Neural cell (in vitro differentiated cells): ENCODE results near the gene DCBLD1. TPM values are rescaled to one million over a fixed set of nuclear protein-coding genes. Genes with fewer than 3 reads are reported as not detected.

Experiments
- H2AFZ ChIP-seq: fragments of 200-600, 300-800 bp; sonication (generic), shearing (Covaris generic); 2 replicates; pipeline ENCODE4 v1.6.0; 2014; ENCODE audit warnings: low read depth, mild to moderate bottlenecking, antibody characterized with exemption, low read length, moderate library complexity
- H3F3A ChIP-seq: fragments of 200-600 bp; shearing (Covaris generic); 2 replicates; pipeline ENCODE4 v1.6.1; 2016; ENCODE audit warnings: mild to moderate bottlenecking, moderate library complexity, mixed read lengths, antibody characterized with exemption, low read length; ENCODE audit not compliant: insufficient read depth, poor library complexity, severe bottlenecking
- H3K27ac ChIP-seq: fragments of 200-600, 300-800 bp; sonication (generic), shearing (Covaris generic); 2 replicates; pipeline ENCODE4 v1.5.1; 2014; ENCODE audit warnings: mild to moderate bottlenecking, low read length, moderate library complexity
- H3K27me3 ChIP-seq: fragments of 300-800, 200-600 bp; sonication (generic), shearing (Covaris generic); 2 replicates; pipeline ENCODE4 v1.6.0; 2014; ENCODE audit warnings: mild to moderate bottlenecking, low read depth, low read length, moderate library complexity; ENCODE audit not compliant: insufficient read depth
- H3K36me3 ChIP-seq: fragments of 300-800, 200-600 bp; sonication (generic), shearing (Covaris generic); 2 replicates; pipeline ENCODE4 v1.5.1; 2014; ENCODE audit warnings: mild to moderate bottlenecking, antibody characterized with exemption, low read length, moderate library complexity; ENCODE audit not compliant: insufficient read depth
- H3K4me2 ChIP-seq: fragments of 300-800, 200-600 bp; sonication (generic), shearing (Covaris generic); 2 replicates; pipeline ENCODE4 v1.6.0; 2014; ENCODE audit warnings: mild to moderate bottlenecking, low read length
- H3K4me3 ChIP-seq: fragments of 300-800, 200-600 bp; sonication (generic), shearing (Covaris generic); 2 replicates; pipeline ENCODE4 v1.5.1; 2014; ENCODE audit warnings: mild to moderate bottlenecking, low read length, moderate library complexity
- H3K79me2 ChIP-seq: fragments of 200-600 bp; shearing (Covaris generic); replicated peaks from 2 replicates; pipeline ENCODE4 v1.6.0; 2014; ENCODE audit warnings: mild to moderate bottlenecking, low read length, moderate library complexity; ENCODE audit not compliant: insufficient read depth
- H3K9ac ChIP-seq: fragments of 300-800, 200-600 bp; sonication (generic), shearing (Covaris generic); 2 replicates; pipeline ENCODE4 v1.6.1; 2016; ENCODE audit warnings: mild to moderate bottlenecking, low read length, mixed read lengths
- H3K9me2 ChIP-seq: fragments of 200-600 bp; shearing (Covaris generic); 2 replicates; pipeline ENCODE4 v1.6.1; 2016; ENCODE audit warnings: mild to moderate bottlenecking, low read length, mixed read lengths; ENCODE audit not compliant: insufficient read depth
- H3K9me3 ChIP-seq: fragments of 200-600, 300-800 bp; sonication (generic), shearing (Covaris generic); 2 replicates; pipeline ENCODE4 v1.6.1; 2016; ENCODE audit warnings: mild to moderate bottlenecking, mixed run types, low read length, moderate library complexity, mixed read lengths
- H4K20me1 ChIP-seq: fragments of 200-600 bp; shearing (Covaris generic); 2 replicates; pipeline ENCODE4 v1.6.1; 2016; ENCODE audit warnings: mild to moderate bottlenecking, mixed run types; ENCODE audit not compliant: insufficient read depth
- CTCF ChIP-seq: fragments of 450-650 bp; IDR thresholded peaks from 2 replicates; pipeline ENCODE4 v1.5.1; 2014; ENCODE audit warnings: antibody characterized with exemption, mild to moderate bottlenecking, moderate library complexity; ENCODE audit not compliant: poor library complexity, severe bottlenecking
- EP300 ChIP-seq: fragments of 450-650 bp; conservative IDR thresholded peaks from 2 replicates; pipeline ENCODE4 v1.6.1; 2014; ENCODE audit warnings: antibody characterized with exemption, mild to moderate bottlenecking, moderate library complexity; ENCODE audit not compliant: poor library complexity, severe bottlenecking
- EZH2 ChIP-seq: fragments of 200-600, 300-800 bp; shearing (Covaris generic), sonication (generic); IDR thresholded peaks from 2 replicates; pipeline ENCODE4 v1.6.1; 2014; ENCODE audit warnings: antibody characterized with exemption, low read length, borderline replicate concordance, mild to moderate bottlenecking; ENCODE audit not compliant: insufficient read depth, poor library complexity, severe bottlenecking
- MXI1 ChIP-seq: fragments of 450-650 bp; conservative IDR thresholded peaks from 2 replicates; pipeline ENCODE4 v1.6.1; 2014; ENCODE audit warnings: antibody characterized with exemption, mild to moderate bottlenecking; ENCODE audit not compliant: poor library complexity, severe bottlenecking
- POLR2AphosphoS5 ChIP-seq: IDR thresholded peaks from 2 replicates; pipeline ENCODE4 v1.6.1; 2012
- RAD21 ChIP-seq: fragments of 450-650 bp; conservative IDR thresholded peaks from 2 replicates; pipeline ENCODE4 v1.6.1; 2014; ENCODE audit warnings: antibody characterized with exemption, mild to moderate bottlenecking, moderate library complexity
- REST ChIP-seq: IDR thresholded peaks from 2 replicates; pipeline ENCODE4 v1.6.1; 2012; ENCODE audit warnings: borderline replicate concordance
- SMC3 ChIP-seq: fragments of 450-650 bp; conservative IDR thresholded peaks from 2 replicates; pipeline ENCODE4 v1.6.1; 2014; ENCODE audit warnings: antibody characterized with exemption, mild to moderate bottlenecking, moderate library complexity; ENCODE audit not compliant: poor library complexity
- TAF1 ChIP-seq: IDR thresholded peaks from 2 replicates; pipeline ENCODE4 v1.6.1; 2012; ENCODE audit warnings: low read depth
- polyA plus RNA-seq: library from polyadenylated mRNA; depleted of rRNA; stranded (reverse); fragments of >200 nt; gene quantifications from 2 replicates; pipeline ENCODE4 v1.2.3, GENCODE V29; 2014

Gene DCBLD1
- polyA plus RNA-seq, 1 donor from 2014 or later, result 11.4 TPM

- no peak overlapping the region for H3K4me3 ChIP-seq
- H3K79me2 ChIP-seq, result no peaks in the 10 kb centered on the region
- no peak overlapping the region for H3K9ac ChIP-seq
- no peak overlapping the region for H3K27ac ChIP-seq
- H3K4me2 ChIP-seq, result no peak overlapping the region
- TF ChIP-seq TAF1 (no peak), REST (no peak), POLR2AphosphoS5 (no peak), RAD21 (no peak), EP300 (no peak), CTCF (no peak), EZH2 (no peak), SMC3 (no peak), MXI1 (no peak)
- H3K9me3 ChIP-seq, result no peaks in the 10 kb centered on the region
- H3K27me3 ChIP-seq, result no peaks in the 10 kb centered on the region
- H3K9me2 ChIP-seq, result no peaks in the 10 kb centered on the region
- H3F3A ChIP-seq, result no peaks in the 10 kb centered on the region
- H2AFZ ChIP-seq, result no peak overlapping the region
- H4K20me1 ChIP-seq, result no peaks in the 10 kb centered on the region
- no peaks in the 10 kb centered on the region for H3K36me3 ChIP-seq
Observed at GRCh38 chr6:117494694-117495318, 12.3 kb downstream of the DCBLD1 start.

GRCh38 chr6:117495425-117495824, 13.0 kb downstream of the DCBLD1 start:
- Histone ChIP-seq H3K9me2 (no peaks in the 10 kb centered on the region), H3K4me2 (no peak overlapping the region), H2AFZ (no peak overlapping the region), H3K27me3 (no peaks in the 10 kb centered on the region), H3F3A (no peaks in the 10 kb centered on the region), H3K27ac (no peak overlapping the region), H3K9me3 (no peaks in the 10 kb centered on the region), H4K20me1 (no peaks in the 10 kb centered on the region), H3K4me3 (no peak overlapping the region), H3K36me3 (no peaks in the 10 kb centered on the region), H3K9ac (no peak overlapping the region), H3K79me2 (no peaks in the 10 kb centered on the region)
- TF ChIP-seq CTCF (no peak), TAF1 (no peak), REST (no peak), RAD21 (no peak), EZH2 (no peak), MXI1 (no peak), EP300 (no peak), POLR2AphosphoS5 (no peak), SMC3 (no peak)
